Measurements from ENCODE around the gene CDO1.

Gene CDO1

DNA sequence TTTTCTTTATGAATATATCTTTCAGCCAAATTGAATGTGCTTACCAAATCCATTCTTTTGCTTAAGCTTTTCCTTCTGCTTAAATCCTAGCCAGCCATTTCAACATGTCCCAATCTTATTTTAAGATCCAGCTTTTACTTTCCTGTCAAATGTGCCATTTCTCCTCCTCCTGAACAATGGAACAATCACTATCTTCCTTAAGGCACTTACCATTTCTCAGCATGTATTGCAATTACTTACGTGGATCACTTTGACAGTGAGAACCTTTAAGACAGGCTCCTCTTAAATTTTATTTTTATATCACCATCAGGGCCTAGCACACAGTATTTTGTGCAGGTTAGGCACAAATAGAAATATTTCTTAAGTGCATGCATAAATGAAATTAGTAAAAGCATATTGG is 4.4 kb upstream of the CDO1 start:
- TF ChIP-seq, protein P1, sequence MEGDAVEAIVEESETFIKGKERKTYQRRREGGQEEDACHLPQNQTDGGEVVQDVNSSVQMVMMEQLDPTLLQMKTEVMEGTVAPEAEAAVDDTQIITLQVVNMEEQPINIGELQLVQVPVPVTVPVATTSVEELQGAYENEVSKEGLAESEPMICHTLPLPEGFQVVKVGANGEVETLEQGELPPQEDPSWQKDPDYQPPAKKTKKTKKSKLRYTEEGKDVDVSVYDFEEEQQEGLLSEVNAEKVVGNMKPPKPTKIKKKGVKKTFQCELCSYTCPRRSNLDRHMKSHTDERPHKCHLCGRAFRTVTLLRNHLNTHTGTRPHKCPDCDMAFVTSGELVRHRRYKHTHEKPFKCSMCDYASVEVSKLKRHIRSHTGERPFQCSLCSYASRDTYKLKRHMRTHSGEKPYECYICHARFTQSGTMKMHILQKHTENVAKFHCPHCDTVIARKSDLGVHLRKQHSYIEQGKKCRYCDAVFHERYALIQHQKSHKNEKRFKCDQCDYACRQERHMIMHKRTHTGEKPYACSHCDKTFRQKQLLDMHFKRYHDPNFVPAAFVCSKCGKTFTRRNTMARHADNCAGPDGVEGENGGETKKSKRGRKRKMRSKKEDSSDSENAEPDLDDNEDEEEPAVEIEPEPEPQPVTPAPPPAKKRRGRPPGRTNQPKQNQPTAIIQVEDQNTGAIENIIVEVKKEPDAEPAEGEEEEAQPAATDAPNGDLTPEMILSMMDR (IDR thresholded peaks at IDR 0.05) = no peak

DNA sequence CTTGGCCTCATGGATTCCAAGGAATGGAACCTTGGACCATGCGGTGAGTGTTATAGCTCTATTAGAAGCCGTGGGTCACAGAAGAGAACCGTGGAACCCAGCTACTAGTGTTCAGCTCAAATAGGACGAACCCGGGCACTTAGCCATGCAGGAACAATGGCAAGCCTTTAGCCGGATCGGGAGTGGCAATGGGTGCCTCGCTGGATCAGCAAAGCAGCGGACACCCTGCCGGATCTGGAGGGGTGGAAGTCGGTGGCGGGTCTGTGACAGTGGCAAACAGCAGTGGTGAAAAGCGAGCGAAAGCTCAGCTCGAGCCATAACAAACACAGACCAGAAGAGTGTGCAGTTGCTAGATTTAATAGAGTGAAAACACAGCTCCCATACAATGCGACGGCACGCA is 2.4 kb upstream of the CDO1 start:
- TF ChIP-seq, protein P1 (IDR thresholded peaks at IDR 0.05) = no peak

DNA sequence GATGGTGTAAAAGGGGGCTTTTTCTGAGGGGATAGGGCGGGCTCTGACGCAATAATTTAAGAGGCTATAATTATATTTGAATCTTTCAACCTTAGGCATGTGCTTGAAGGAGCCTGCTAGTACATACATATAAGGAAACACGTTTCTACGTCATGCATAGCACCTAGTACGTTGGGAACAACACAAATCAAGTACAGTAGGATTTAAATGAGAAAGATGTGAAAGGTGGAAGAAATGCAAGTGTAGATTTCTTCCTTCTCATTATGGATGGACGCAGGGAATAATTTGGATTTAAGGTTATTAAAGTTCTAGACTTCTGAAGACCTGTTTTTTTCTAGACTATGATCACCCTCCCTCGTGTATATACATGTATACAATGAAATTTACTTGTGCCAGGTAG is 927 bp upstream of the CDO1 start:
- TF ChIP-seq, protein P1 (IDR thresholded peaks at IDR 0.05) = no peak

DNA sequence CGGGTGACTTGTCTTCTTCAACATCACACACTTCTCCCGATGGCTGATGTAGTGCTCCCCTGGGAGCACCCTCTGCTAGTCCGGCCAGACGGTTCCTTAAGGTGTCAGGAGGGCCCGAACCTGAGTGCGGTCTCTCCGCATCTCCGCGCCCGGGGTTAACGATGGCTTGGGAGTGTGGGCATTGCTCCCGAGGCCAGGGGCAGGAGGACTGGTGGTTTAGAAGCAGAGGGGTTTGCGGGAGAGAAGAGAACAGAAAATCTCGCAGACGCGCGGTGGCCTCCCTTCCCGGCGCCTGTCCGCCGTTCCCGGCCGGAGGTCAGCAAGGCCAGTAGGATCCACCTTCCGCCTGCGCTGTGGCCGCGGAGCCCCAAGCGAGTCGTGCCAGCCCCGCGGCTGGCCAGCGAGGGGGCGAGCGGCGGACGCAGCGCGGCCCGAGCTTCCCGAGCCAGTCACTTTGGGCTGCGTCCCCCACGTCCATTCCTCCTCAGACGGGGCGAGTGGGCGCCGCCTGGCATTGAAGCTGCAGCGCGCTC is 700 bp downstream of the CDO1 start:
- TF ChIP-seq, protein P1 (IDR thresholded peaks at IDR 0.05) = no peak

DNA sequence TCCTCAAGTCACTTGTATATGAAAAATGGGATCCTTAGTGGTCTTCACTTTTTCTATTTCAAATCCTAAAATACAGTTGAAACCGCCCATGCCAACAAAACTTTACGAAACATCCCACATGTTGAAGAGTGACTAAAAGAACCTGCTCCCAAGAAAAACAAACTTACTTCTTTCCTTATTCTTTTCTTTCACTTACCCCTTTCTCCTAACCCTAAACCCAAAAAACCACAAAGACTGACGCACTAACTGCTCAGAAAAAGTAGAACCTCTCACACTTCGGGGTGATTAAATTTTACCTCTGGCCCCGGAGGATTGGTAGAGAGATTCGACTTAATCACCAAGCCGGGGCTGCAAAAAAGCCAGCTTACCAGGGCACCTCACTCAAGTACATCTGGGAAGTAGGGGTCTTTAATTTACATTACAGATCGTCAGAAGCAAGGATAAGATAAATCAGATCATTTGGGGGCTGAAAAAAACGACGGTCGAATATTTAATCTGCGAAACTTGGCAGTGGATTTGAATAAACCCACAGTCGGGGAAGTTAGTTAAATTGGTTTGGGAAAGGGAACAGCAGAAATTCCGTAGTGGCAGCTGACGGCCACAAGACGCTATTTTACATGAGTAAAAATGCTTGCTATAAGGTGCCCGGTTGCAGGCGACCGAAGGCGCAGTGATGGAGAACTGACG is 1.3 kb downstream of the CDO1 start:
- TF ChIP-seq, protein P1 (IDR thresholded peaks at IDR 0.05) = no peak

DNA sequence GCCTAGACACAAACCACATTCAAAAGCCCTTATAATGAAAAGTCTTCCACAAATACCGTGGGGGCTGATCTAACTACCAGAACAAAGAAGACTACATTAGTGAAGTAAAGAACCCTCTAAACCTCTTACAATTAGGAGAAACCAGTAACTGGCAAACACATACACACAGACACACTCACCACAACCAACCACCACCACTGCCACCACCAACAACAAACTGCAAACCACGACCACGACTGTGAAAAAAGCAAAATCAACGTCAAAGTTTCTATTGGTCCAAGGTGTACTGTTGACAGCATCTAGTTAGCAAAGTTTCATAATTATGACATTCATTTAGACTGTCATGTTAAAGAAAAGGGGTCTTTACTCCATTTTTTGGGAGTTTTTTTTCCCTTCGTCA is 2.7 kb downstream of the CDO1 start:
- TF ChIP-seq, protein P1 (IDR thresholded peaks at IDR 0.05) = no peak

DNA sequence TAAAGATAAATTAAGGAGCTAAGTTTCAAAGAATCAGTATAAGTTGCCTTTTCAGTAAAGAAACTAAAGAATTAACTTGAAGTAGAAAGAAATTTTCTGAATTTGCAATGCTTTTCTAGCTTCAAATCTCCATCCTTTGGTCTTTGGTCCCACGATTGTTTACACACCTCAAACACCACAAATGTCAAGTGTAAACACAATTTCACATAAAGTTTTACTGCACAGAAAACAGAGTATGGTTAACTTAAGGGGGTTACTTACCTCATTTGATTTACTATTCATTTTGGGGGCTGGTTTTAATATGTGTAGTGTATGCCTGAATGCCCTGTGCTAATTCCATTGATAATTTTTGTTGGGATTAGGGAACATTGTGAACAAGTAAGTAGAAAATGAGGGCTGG is 4.1 kb downstream of the CDO1 start:
- TF ChIP-seq, protein P1 (IDR thresholded peaks at IDR 0.05) = no peak

DNA sequence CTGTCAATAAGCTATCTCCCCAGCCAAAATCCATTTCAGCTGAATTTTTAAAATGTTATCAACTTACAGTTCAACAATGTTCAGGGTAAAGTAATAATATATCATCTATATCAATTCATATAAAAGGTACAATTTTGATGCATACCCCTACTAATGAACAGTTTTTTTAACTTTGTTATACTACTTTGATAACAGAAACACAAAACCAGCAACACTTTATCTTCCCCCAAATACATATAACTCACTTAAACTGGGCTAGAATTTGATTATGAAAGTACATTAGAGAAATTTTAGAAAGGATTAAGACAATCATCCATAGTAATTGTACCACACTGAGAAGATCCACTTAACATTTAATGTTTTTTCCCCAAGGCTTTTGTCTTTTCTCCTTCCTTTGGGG is 5.1 kb downstream of the CDO1 start:
- TF ChIP-seq, protein P1 (IDR thresholded peaks at IDR 0.05) = no peak

Measured in LNCAP (cell line).